Muscle layer of colon (tissue), 2 donors: ENCODE data around the gene PMVK.

ENCODE experiments used
- H3K27ac ChIP-seq: one replicate; pipeline ENCODE4 v1.7.0; 2013; ENCODE audit warnings: low read depth, mild to moderate bottlenecking, low read length, moderate library complexity
- H3K27me3 ChIP-seq, 2 donors: one replicate each; pipeline ENCODE4 v1.7.0; 2013; ENCODE audit warnings: low read length in 2 of 2, mild to moderate bottlenecking in 2 of 2; ENCODE audit not compliant: insufficient read depth in 2 of 2, control insufficient read depth in 1 of 2
- H3K36me3 ChIP-seq: one replicate; pipeline ENCODE4 v1.7.0; 2013; ENCODE audit warnings: mild to moderate bottlenecking, low read length; ENCODE audit not compliant: insufficient read depth
- H3K4me1 ChIP-seq: one replicate; pipeline ENCODE4 v1.7.0; 2013; ENCODE audit warnings: mild to moderate bottlenecking, low read length; ENCODE audit not compliant: insufficient read depth
- H3K4me3 ChIP-seq, 2 donors: one replicate each; pipeline ENCODE4 v1.7.0; 2013; ENCODE audit warnings: low read length in 2 of 2, low read depth in 1 of 2, mild to moderate bottlenecking in 1 of 2, moderate library complexity in 1 of 2
- H3K9ac ChIP-seq: one replicate; pipeline ENCODE4 v1.7.0; 2013; ENCODE audit warnings: low read length
- H3K9me3 ChIP-seq: one replicate; pipeline ENCODE4 v1.7.0; 2013; ENCODE audit warnings: mild to moderate bottlenecking, low read length
- donor health status: abdominal sarcoma.
- donor health status: Adenocarcinoma of cecum.

PMVK gene

DNA sequence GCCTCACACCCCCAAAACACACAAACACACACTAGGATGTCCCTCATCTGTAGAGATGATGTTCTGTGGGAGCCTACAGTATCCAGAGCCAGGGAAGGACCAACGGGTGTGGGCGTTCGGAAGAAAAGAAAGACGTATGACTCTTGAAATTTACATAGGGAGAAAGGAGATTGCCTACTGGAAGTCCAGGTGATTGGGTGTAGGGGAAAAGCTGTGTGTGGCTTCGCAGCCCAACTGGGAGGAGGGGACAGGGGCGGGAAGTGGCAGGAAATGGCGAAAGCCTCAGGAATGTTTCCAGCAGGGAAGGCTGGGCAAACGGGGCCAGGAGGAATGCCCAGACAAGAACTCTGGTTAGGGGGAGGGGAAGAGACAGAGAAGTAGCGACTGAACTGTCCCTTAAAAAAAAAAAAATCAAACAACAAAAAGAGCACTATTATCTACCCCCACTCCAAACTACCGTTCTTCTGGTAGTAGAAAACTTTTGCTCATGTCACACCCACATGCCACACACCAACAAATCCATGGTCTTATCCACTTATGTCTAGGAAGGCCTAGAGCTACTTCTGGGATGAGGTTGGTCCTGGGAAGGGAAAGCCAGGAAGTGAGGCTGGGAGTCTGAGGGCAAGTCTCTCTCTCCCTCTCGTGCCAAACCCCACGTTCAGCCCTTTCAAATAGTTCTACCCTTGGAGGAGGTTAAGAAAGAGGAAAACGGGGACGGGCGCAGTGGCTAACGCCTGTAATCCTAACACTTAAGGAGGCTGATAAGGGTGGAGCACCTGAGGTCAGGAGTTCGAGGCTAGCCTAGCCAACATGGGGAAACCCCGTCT lies 36.2 kb upstream of the PMVK start:
- H3K27me3 ChIP-seq = no peaks in the 10 kb centered on the region
- H3K4me3 ChIP-seq = peak overlapping the region in 1 of 2 donors; percentile 90
- peaks cover 51% of the 10 kb centered on the region for H3K4me1 ChIP-seq
- H3K27ac ChIP-seq = peak overlapping the region; percentile 75
- H3K9ac ChIP-seq = peak overlapping the region; percentile 37
- peaks cover 11% of the 10 kb centered on the region for H3K36me3 ChIP-seq
- no peaks in the 10 kb centered on the region for H3K9me3 ChIP-seq

DNA sequence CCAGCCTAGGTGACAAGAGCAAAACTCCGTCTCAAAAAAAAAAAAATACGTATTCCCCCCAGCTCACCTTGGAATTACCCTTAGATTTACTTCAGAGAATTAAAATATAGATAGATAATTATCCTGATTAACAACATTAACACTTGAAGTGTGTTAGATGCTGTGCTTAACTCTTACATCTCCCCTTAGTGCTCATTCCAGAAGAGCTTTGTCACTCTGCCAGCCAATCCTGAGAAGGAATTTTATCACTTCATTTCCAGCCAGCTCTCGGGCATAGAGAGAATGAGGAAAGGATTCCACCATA lies 35.6 kb upstream of the PMVK start:
- H3K27me3 ChIP-seq = no peaks in the 10 kb centered on the region
- H3K36me3 ChIP-seq = peaks cover 17% of the 10 kb centered on the region
- H3K4me3 ChIP-seq = peak overlapping the region in 1 of 2 donors; percentile 90
- no peaks in the 10 kb centered on the region for H3K9me3 ChIP-seq
- H3K27ac ChIP-seq = peak overlapping the region; percentile 75
- peaks cover 51% of the 10 kb centered on the region for H3K4me1 ChIP-seq
- no peak overlapping the region for H3K9ac ChIP-seq

DNA sequence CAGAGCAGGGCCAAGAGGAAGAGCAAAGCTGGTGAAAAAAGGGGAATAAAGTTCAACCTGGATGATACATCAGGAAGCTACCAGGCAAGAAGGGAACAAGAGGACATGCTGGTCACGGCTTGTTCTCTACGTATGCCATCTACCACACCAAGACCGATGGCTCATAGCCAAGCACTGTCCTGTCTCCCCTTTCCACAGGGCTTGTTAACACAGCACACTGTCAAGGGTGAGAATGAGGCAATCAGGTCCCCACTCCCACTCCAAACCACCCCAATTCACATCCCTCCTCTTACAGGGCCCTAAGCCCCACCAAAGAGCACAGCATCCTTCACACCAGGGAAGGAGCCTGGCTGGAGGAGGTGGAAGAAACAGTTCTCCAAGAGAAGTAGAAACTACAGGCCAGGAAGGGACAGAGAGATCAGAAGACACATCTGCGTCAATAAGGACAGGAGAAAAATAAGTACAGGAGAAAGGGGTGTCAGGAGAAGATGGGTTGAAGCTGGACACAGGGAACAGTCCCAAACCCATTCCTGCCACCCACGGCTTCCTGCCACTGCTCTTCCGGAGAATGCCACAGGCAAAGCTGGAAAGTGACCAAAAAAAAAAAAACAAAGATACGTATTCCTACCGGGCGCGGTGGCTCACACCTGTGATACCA lies 35.0 kb upstream of the PMVK start:
- Histone ChIP-seq H3K4me3 (peak overlapping the region in 1 of 2 donors; percentile 65), H3K4me1 (peaks cover 50% of the 10 kb centered on the region), H3K9ac (peak overlapping the region; percentile 49), H3K27me3 (no peaks in the 10 kb centered on the region), H3K9me3 (no peaks in the 10 kb centered on the region), H3K27ac (peak overlapping the region; percentile 87), H3K36me3 (peaks cover 24% of the 10 kb centered on the region)

DNA sequence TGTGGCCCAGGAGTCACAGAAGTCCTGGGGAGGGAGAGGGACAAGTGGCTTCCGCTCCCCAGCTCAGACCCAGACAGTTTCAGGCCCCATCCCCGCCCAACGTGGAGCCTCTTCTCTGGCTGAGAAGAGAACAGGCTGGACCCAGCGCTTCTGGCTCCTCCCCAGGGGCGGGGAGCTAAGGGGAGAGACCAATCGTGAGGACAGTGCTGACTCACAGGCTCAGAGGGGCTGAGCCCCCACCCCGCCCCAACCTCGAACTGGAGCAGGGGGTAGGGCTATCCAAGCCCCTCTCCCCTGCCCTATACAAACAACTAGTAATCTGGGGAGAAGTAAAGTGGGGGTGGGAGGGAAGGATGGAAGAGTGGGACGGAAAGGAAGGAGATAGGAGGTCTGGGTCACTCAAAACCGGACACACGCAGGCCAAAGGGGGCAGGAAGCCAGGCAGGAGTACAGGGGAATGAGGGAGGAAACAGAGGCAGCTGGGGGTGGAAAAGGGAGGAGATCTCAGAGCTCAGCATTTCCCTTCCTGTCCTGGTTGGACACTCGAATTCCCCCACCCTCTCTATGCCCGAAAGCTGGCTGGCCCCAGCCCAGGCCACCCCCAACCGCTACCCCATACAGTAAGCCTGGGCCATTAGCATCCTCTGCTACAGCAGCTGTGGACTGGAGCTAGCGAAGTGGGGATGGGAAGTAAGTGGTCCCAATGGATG lies 34.3 kb upstream of the PMVK start, which contains the start of gene SHC1:
Gene SHC1 (minus strand): TSS at position 117 of the 710 bp plus-strand sequence. CDS start 221 bp downstream, outside the sequence.
- Histone ChIP-seq H3K36me3 (peaks cover 31% of the 10 kb centered on the region), H3K9ac (peak within 1 kb of the TSS; percentile 49), H3K4me3 (peak within 1 kb of the TSS; percentile 55 to 65), H3K27me3 (no peaks in the 10 kb centered on the region), H3K9me3 (no peaks in the 10 kb centered on the region), H3K27ac (peak within 1 kb of the TSS; percentile 87), H3K4me1 (peaks cover 43% of the 10 kb centered on the region)

DNA sequence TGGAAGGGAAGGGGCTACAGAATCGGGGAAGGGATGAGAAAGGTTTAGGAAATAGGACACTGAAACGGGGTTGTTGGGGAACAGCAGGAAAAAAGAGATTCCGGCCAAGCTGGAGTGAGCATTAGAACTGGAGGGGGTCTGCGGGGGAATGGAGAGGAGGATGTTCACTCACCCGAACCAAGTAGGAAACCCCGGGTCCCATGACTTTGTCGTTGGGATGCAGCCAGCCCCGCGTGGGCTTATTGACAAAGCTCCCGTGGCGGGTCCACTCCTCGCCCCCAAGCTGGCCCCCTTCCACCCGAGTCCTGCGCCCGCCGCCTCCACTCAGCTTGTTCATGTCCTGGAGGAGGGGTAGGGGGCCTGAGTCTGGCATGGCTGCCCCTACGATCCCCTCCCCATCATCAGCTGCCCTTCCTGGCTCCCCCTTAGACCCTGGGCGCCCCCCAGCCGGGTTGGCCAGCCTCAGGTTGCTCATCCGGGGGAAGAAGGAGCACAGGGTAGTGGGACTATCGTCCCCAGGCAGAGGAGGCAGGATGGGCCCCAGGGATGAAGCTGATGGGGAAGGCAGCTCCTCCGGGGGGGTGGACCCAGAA lies 33.4 kb upstream of the PMVK start:
- peak overlapping the region; percentile 55 to 65 for H3K4me3 ChIP-seq
- H3K9me3 ChIP-seq = no peaks in the 10 kb centered on the region
- H3K27ac ChIP-seq = peak overlapping the region; percentile 87
- H3K9ac ChIP-seq = peak overlapping the region; percentile 49
- H3K36me3 ChIP-seq = peaks cover 38% of the 10 kb centered on the region
- peaks cover 43% of the 10 kb centered on the region for H3K4me1 ChIP-seq
- no peaks in the 10 kb centered on the region for H3K27me3 ChIP-seq

DNA sequence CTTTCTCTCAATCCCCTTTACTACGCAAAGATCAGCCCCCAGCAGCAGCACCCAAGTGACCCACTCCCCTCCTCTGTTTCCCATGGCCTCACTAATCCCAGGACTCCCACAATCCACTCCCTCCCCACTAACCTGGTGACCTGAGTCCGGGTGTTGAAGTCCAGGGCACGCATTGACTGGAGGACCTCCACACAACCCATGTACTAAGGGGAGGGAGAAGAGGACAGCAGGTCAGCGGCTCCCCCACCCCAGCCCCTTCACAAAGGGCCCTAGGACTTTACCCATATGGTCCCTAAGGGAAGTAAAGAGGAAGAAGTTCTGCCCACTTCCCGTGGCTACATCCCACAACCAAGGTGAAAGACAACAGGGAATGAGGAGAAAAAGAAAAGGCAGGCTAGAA lies 32.7 kb upstream of the PMVK start:
- Histone ChIP-seq H3K9me3 (no peaks in the 10 kb centered on the region), H3K36me3 (peaks cover 45% of the 10 kb centered on the region), H3K9ac (peak overlapping the region; percentile 49), H3K4me3 (peak overlapping the region; percentile 0 to 65), H3K27ac (peak overlapping the region; percentile 87), H3K27me3 (no peaks in the 10 kb centered on the region), H3K4me1 (peaks cover 43% of the 10 kb centered on the region)

DNA sequence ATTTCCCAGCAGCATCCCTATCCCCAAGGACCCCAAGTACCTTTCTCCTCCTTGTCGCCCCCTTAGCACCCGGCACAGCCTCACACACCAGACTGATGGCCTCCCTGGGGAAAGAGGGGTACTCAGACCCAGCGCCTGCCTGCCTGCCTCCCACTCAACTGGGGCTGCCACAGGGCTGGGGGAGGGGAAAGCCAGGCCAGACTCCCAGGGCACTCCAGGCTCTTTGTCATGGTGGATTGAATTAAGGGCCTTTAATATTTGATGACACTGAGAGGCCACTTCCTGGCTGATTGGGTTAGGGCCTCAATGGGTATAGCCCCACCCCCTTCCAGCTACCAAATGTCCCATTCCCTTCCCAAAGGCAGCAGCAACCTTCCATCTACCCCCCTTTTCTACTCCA lies 32.2 kb upstream of the PMVK start:
- H3K27me3 ChIP-seq = no peaks in the 10 kb centered on the region
- peaks cover 43% of the 10 kb centered on the region for H3K4me1 ChIP-seq
- H3K9ac ChIP-seq = peak overlapping the region; percentile 49
- no peak overlapping the region for H3K27ac ChIP-seq
- H3K36me3 ChIP-seq = peaks cover 50% of the 10 kb centered on the region
- H3K9me3 ChIP-seq = no peaks in the 10 kb centered on the region
- no peak overlapping the region for H3K4me3 ChIP-seq

DNA sequence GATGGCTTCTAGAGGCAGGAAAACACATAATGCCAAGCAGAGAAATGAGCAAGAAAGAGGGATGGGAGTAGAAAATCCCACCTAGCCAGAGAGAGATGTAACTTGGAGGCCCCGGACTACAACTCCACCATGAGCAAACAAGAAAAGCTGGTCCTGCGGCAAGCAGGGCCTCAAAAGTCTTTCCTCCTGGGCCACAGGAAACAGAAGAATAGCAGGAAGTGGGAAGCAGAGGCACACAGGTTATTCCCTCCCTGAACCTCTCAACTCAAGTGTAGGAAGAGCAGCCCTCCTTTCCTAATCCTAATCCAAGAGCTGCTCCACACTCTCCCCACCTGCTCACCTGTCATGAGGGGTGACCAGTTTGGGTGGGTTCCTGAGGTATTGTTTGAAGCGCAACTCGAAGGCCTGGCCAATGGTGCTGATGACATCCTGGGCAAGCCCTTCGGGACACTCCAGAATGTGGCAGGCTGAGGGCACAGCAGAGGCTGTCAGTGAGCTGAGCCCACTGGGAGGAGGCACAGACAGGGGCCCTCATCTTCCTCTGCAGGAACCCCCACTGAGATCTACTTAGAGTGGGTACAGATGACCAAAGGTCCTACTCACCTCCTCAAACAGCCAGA lies 30.9 kb upstream of the PMVK start:
- H3K36me3 ChIP-seq = peaks cover 59% of the 10 kb centered on the region
- no peak overlapping the region for H3K9ac ChIP-seq
- no peaks in the 10 kb centered on the region for H3K9me3 ChIP-seq
- no peaks in the 10 kb centered on the region for H3K27me3 ChIP-seq
- no peak overlapping the region for H3K4me3 ChIP-seq
- peaks cover 45% of the 10 kb centered on the region for H3K4me1 ChIP-seq
- H3K27ac ChIP-seq = peak overlapping the region; percentile 23

DNA sequence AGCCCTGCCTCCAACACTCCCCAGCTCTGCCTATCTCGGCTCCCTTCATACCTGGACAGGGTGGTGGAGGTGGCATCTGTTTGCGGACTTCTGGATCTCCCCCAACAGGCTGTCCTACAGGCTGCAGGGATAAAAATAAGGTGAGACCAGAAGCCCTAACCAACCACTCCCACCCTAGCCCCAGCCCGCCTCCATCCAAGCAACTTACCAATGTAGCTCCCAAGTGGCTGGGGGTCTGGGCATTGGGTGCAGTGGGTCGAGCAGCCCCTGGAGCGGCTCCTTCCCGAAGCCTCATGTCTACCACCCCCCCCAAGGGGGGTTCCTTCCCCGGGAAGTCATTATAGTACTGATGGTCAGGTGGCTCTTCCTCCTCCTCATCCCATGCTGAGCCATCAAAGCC lies 29.6 kb upstream of the PMVK start:
- Histone ChIP-seq H3K4me1 (peaks cover 36% of the 10 kb centered on the region), H3K4me3 (no peak overlapping the region), H3K9ac (no peak overlapping the region), H3K27me3 (no peaks in the 10 kb centered on the region), H3K36me3 (peaks cover 59% of the 10 kb centered on the region), H3K27ac (no peak overlapping the region), H3K9me3 (no peaks in the 10 kb centered on the region)

DNA sequence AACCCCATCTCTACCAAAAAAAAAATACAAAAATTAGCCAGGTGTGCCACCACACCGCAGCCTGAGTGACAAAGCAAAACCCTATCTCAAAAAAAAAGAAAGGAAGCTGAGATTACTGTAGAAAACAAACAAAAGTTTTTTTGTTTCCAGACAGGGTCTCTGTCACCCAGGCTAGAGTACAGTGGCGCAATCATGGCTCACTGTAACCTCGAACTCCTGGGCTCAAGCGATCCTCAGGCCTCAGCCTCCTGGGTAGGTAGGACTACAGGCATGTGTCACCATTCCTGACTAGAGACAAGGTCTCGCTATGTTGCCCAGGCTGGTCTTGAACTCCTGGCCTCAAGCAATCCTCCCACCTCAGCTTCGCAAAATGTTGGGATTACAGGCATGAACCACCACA lies 27.8 kb upstream of the PMVK start:
- Histone ChIP-seq H3K4me3 (no peak overlapping the region), H3K27ac (no peak overlapping the region), H3K4me1 (peaks cover 30% of the 10 kb centered on the region), H3K36me3 (peaks cover 63% of the 10 kb centered on the region), H3K9me3 (no peaks in the 10 kb centered on the region), H3K27me3 (no peaks in the 10 kb centered on the region), H3K9ac (no peak overlapping the region)

DNA sequence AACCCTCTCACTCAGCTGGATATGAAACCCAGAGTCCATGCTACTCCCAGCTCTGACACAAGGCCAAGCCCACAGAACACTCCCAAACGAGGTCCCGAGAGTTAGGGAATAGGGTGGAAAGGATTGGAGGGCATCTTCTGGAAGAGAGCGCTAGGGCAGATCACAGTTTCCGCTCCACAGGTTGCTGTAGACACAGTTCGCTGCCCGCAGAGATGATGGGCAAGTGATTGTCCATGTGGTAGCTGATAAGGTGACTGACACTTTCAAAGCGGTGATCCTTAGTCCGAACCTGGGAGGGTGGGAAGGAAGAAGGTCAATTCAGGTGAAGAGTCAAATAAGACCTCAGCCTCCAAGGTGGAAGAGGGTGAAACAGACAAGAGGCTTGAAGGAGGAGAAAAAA lies 27.1 kb upstream of the PMVK start:
- Histone ChIP-seq H3K27ac (no peak overlapping the region), H3K9me3 (no peaks in the 10 kb centered on the region), H3K9ac (no peak overlapping the region), H3K4me3 (no peak overlapping the region), H3K27me3 (no peaks in the 10 kb centered on the region), H3K36me3 (peaks cover 68% of the 10 kb centered on the region), H3K4me1 (peaks cover 23% of the 10 kb centered on the region)
